GM08714 (cell line): ENCODE data around the gene MEN1.
"Not testable (repeated sequence)": the region's sequence is repeated elsewhere in the genome, so short reads cannot be mapped to it uniquely, and the experiment has no call there.

Source experiments
- H3K4me3 ChIP-seq: fragments of 200-500 bp; sonication (Bioruptor generic); 2 replicates; pipeline ENCODE4 v1.5.1; 2014; ENCODE audit warnings: mild to moderate bottlenecking, low read length, inconsistent platforms
- ZNF274 ChIP-seq: IDR thresholded peaks from 2 replicates; pipeline ENCODE4 v1.6.1; 2012; ENCODE audit warnings: mild to moderate bottlenecking, low read depth, low read length

The MEN1 gene

DNA sequence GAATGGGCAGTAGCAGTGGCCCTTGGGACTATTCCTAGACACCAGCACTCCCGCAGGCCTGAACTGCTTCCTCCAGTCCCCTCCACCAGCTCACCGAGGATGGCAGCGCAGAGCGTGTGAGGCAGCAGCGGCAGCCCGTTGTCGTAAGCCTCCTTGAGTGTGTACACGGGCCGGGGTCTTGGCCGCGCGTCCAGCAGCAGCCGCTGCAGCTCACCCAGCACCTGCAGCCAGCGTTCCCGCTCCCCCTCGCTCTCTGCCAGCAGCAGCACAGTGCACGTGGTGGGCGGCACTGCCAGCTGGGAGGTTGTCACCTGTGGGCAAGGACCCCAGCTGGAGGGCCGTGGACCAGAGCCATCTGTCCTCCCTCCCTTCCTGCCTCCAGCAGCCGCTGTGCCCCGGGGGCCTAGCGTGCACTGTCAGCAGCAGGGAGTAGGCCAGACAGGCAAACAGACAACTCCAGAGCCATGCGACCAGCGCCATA, 21.1 kb upstream of the MEN1 start:
- H3K4me3 ChIP-seq, result no peak overlapping the region
- no peak for TF ChIP-seq ZNF274

DNA sequence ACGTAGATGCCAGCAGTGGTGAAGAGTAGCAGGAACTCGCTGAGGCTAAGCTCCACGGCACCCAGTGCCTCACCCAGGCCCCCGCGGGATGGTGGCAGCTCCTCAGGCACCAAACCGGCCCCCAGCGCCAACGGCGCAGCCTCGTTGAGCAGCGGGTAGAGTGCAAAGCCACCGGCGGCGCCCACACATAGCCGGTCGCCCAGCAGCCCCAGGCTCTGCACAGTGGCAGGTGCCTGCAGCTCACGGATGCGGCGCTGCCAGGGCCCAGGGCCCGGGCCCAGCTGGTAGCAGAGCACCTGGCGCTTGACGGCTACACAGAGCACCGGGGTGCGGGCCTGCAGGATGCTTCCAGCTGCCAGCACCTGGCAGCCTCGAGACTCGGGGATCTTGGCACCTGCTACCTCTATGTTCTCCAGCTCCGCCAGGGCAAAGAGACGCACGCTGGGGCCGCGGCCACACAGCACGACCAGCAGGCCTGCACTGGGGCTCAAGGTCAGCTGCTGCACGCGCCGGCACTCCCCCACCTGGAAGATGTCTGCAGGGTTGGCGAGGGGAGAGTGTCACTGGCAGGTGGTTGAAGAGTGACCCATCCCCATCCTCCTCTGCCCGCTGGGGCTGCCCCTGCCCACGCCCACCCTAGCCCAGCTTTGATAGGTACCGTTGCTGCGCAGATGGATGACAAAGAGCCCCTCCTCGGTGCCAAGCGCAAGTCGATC, 19.3 kb upstream of the MEN1 start:
- no peak for TF ChIP-seq ZNF274
- H3K4me3 ChIP-seq, result no peak overlapping the region

DNA sequence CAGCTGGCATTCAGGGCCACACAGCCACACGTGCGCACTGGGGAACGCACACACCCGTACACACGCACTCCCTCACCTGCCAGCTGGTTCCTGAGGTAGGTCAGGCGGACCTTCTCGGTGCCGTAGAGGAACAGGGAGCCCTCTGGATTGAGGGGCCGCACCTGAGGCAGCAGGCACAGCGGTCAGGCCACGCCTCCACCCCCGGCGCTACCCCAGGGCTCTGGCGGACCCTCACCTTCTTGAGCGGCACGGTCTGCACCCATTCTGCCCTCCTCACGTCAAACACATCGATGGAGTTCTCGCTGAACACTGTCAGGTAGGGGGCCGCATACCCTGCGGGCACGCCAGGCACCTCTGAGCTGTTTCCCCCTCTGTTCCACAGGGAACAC, 17.1 kb upstream of the MEN1 start:
- TF ChIP-seq ZNF274, result no peak
- H3K4me3 ChIP-seq, result no peak overlapping the region

DNA sequence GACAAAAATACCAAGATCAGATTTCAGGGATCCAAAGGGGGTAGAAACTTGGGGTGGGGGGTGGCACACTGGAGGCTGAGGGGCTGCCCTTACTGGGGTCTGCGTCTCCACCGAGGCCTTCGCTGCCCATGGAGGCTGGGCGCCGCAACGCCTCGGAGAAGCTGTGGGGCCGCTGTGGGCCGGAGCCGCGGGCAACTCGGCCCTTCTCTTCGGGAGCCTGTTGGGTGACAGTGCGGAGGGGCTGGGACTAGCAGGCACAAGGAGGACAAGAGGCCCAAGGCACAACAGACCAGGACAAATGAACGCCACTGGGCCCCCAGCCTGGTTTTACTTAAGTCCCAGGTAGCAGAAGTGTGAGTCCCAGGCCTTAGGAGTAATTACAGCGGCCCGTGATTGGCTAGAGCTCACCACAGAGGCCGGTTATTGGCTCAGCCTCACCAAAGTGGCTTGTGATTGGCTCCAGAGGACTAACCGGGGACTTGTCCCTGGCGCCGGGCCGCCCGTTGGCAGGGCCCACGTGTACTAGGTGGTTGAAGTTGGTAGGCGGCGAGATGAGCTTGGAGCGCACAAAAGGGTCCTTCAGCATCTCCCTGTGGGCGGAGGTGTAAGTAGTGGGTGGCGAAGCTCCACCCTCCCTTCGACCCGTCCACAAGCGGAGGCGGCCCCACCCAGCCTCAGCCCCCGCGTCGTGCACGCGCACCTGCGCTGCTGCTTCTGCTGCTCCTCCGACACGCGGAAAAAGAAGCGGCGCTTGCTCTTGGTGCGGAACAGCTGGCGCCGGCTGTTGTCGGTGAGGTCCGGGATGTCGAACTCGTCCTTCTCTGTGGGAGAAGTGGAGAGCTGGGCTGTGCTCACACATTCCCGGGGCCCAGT, 16.5 kb upstream of the MEN1 start:
- no peak overlapping the region for H3K4me3 ChIP-seq
- TF ChIP-seq ZNF274, result no peak

DNA sequence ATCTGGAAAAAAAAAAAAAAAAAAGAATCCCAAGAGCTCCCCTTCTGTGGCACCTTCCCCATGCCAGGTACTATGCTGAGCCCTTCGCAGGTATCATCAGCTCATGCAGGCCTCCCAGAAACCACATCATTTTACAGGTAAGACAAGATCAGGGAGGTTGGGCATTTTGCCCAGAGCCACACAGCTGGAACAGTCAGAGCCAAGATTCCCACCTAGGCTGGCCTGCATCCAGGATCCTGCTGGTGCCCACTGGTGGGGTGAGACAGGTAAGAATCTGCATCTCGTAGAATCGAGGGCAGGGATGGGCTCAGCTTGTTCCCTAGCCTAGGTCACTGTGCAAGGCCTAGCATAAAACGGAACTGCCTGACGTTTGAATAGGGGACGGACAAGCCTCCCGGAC, 15.7 kb upstream of the MEN1 start:
- no peak for TF ChIP-seq ZNF274
- no peak overlapping the region for H3K4me3 ChIP-seq

DNA sequence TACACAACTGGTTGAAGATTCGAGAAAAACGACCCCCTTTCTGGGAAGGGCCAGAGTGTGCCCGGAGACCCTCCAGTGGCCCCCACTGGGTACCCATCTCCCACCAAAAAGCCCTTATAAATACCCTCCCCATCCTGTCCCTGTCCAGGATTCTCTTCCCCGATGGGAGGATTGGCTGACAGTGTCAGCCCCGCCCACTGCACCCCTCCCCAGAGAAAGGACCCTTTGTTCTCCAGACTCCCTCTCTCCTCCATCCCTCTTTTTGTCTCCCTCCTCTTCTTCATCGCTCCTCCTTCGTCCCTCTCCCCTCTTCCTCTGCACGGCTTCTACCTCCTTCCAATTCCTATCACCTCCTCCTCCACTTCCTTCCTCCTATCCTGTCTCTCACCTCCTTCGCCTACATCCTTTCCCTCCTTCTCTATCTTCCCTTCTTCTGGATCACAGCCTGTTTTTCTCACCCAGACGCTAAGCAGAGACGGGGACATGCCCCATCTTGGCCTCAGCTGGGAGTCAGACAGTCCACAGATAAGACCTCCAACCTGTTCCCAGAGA, 13.3 kb upstream of the MEN1 start:
- H3K4me3 ChIP-seq, result no peak overlapping the region
- no peak for TF ChIP-seq ZNF274

DNA sequence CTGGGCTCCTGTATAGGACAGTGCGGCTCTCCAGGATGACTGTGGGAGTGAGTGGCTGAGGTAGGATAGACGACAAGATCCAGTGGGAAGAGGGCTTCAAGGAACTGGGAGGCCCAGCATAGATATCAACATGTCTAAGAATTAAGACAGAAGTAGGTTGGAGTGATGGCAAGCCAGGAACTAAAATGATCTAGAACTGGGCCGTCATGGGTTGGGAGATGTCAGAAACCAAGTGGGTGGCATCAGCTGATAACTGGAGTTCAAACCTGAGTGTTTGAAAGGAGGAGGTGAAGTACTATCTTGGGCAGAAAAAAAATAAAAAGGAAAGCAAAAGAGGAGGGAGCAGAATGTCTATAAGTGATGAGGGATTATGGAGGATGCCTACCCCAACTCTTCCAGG, 7.1 kb upstream of the MEN1 start:
- TF ChIP-seq ZNF274, result no peak
- no peak overlapping the region for H3K4me3 ChIP-seq

DNA sequence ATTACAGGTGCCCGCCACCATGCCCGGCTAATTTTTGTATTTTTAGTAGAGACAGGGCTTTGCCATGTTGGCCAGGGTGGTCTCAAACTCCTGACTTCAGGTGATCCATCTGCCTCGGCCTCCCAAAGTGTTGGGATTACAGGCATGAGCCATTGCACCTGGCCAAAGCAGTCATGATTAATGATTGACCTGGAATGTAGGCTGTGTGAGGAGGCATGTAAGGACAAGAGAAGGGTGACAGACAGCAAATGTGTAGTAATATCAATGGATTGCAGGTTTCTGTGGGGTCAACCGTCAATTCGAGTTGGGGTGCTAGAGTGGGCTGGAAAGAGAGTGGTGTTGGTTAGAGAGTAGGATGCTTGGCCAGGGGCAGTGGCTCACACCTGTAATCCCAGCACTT, 5.1 kb upstream of the MEN1 start:
- not testable (repeated sequence) for H3K4me3 ChIP-seq

DNA sequence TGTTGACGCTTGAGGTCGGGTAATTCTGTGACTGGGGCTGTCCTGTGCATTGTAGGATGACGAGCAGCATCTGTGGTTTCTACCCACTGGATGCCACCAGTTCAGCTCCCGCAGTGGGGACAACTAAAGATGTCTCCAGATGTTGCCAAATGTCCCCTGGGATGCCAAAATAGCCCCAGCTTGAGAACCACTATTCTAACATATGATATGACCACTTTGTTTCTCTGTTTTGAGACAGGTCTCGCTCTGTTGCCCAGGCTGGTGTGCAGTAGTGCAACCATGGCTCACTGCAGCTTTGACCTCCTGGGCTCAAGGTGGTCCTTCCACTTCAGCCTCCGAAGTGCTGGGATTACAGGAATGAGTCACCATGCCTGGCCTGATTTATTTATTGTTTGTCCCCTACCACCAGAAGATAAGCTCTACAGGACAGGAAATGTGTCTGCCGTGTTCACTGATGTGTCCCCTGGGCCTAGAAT, 4.4 kb upstream of the MEN1 start:
- no peak overlapping the region for H3K4me3 ChIP-seq
- no peak for TF ChIP-seq ZNF274

DNA sequence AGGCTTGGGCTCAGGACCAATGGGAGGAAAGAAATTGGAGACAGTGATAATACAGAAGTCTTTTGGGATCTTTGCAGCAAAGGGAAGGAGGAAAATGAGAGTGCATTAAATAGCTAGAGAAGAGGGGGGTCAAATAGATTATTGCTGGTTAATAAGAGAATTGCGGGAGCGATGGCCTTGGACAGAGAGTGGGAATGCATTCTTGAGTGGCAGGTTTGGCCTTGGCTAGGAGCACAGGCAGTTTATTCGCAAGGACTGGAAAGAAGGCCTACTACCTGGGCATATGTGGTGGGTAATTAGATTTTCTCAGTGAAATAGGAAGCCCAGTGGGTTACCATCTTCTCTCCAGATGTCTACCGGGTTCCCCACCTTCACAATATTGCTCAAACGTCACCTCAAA, 3.5 kb upstream of the MEN1 start:
- no peak overlapping the region for H3K4me3 ChIP-seq
- TF ChIP-seq ZNF274, result no peak

DNA sequence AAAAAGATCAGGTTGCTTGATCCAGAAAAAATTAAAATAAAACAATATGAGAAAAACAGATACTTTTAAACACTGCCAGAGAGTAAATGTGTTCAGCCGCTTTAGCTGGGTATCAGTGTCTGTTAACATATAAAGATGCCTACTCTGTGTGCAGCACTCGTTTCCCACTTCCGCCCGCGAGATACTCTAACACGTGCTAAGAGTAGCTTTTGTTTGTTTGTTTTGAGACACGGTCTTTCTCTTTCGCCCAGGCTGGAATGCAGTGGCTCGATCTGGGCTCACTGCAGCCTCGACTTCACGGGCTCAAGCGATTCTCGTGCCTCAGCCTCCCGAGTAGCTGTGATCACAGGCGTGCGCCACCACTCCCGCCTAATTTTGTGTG, 531 bp upstream of the MEN1 start:
- H3K4me3 ChIP-seq, result peak overlapping the region; percentile 83; the same call in 1 of the 2 replicates
- no peak for TF ChIP-seq ZNF274

DNA sequence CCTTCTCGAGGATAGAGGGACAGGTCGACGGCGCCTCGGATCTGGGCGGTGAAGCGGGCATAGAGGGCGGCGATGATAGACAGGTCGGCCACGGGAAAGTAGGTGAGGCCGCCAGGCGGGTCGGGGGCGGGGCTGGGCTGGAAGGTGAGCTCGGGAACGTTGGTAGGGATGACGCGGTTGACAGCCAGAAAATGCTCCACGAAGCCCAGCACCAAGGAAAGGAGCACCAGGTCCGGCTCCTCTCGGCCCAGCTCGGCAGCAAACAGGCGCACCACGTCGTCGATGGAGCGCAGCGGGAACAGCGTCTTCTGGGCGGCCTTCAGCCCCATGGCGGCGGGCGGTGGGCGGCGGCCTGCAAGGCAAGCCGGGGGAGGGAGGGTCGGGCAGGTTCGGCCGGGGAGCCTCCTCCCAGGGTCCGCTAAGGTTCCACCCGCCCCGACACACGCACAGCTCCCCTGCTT, 540 bp downstream of the MEN1 start:
- TF ChIP-seq ZNF274, result no peak
- peak overlapping the region; percentile 83 for H3K4me3 ChIP-seq

DNA sequence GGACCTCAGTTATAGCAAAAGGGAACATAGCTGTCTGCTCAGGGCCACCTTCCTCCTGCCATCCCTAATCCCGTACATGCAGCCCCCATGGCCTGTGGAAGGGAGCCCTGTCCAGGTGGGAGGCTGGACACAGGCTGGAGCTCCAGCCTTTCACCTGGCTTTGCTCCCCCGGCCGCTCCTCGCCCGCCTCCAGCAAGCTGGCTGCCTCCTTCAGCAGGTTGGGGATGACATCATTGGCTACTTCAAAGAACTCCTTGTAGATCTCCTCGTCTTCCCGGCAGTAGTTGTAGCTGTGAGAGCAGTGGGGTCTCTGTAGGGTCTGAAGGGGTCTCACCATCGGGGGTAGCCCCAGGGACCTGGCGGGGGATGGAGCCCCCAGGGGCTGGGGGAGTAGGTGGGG, 4.9 kb downstream of the MEN1 start:
- no peak for TF ChIP-seq ZNF274
- no peak overlapping the region for H3K4me3 ChIP-seq

DNA sequence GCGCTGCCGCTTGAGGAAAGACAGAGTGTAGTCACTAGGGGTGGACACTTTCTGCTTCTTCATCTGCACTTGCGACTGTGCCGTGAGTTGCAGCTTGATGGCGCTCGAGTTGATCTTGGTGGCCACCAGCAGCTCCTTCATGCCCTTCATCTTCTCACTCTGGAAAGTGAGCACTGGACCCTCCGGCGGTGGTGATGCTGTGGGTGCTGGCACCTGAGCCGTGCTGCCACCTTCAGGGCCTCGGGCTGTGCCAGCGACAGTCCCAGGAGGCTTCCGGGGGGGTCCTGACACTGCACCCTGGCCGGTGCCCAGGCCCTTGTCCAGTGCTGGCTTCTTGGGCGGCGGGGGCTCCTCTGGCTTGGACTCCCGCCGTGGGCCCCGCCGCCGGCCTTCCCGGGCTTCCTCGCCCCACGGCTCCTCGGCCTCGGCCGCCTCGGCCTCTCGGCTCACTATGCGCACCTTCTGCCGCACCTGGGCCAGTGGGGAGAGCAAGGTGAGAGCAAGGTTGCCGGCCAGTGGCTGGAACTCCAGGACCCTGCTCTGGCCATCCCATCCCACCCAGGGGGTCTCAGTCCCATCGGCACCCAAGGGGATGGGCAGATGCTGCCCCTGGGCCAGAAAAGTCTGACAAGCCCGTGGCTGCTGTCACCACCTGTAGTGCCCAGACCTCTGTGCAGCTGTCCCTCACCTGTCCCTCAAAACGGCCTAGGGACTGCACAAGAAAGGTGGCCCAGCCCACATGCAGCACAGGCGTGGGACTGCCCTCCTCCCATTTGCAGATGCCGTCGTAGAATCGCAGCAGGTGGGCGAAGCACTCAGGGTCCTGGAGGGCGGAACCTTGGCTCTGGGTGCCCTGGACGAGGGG, 5.8 kb downstream of the MEN1 start:
- no peak for TF ChIP-seq ZNF274
- no peak overlapping the region for H3K4me3 ChIP-seq
